DMS79 treated with DMSO at 0.1 percent for 48 hours (cell line): ENCODE results near the gene PLCD4.
A peak's percentile ranks its signal among the peaks of the same experiment; 100 is the strongest.

Source experiments
- DNase-seq: peaks from one replicate; lab custom pipeline; 2025; lab: John Stamatoyannopoulos, UW

Gene PLCD4

GRCh38 chr2:218664653-218665052 is 57.0 kb downstream of the PLCD4 start:
- no peak for DNase-seq

GRCh38 chr2:218671097-218671653 is 63.5 kb downstream of the PLCD4 start:
- no peak for DNase-seq

- DNase-seq, result peak; percentile 86
Observed at GRCh38 chr2:218671654-218672566, 64.2 kb downstream of the PLCD4 start, which contains the start of the genes RNF25 and STK36. RNF25 (minus strand) TSS chr2:218672002; CDS start chr2:218671970, 32 bp downstream. STK36 (plus strand) TSS chr2:218672086; CDS start chr2:218672830, 744 bp downstream.

- DNase-seq, result no peak
Observed at GRCh38 chr2:218679119-218679518, 71.4 kb downstream of the PLCD4 start.

GRCh38 chr2:218680061-218680460 is 72.4 kb downstream of the PLCD4 start:
- no peak for DNase-seq
